Measurements from ENCODE around the gene NEU3. TPM values are rescaled to one million over a fixed set of nuclear protein-coding genes. Genes with fewer than 3 reads are reported as not detected.
"Not testable (repeated sequence)": the region's sequence is repeated elsewhere in the genome, so short reads cannot be mapped to it uniquely, and the experiment has no call there.

NEU3 gene
- total RNA-seq, 2 experiments from 2014 or later: 44.8 to 56.3 TPM

GRCh38 chr11:75014129-75014528 is 25.4 kb downstream of the NEU3 start:
- Histone ChIP-seq H3K9me3 (ENCODE audit: low read length) (no peaks in the 10 kb centered on the region), H2AFZ (ENCODE audit: low read length) (no peak overlapping the region), H4K20me1 (ENCODE audit: insufficient read depth, low read length) (no peaks in the 10 kb centered on the region), H3K4me2 (ENCODE audit: low read length) (no peak overlapping the region), H3K79me2 (ENCODE audit: insufficient read depth, low read depth, low read length) (no peaks in the 10 kb centered on the region), H3K36me3 (ENCODE audit: insufficient read depth, low read length) (peaks cover 70% of the 10 kb centered on the region), H3K4me1 (ENCODE audit: insufficient read depth, low read length, poor library complexity, severe bottlenecking) (no peaks in the 10 kb centered on the region), H3K9me2 (ENCODE audit: insufficient read depth, low read length) (no peaks in the 10 kb centered on the region), H3K4me3 (ENCODE audit: low read depth, low read length, poor library complexity, severe bottlenecking) (no peak overlapping the region), H3K27ac (ENCODE audit: low read depth, low read length, poor library complexity, severe bottlenecking) (no peak overlapping the region)
- ChIA-PET POLR2A (no interaction called here), CTCF (ENCODE audit: unreplicated experiment) (no interaction called here)
- TF ChIP-seq CTCF (conservative IDR thresholded peaks at IDR 0.05; ENCODE audit: low read length) (no peak), EZH2phosphoT487 (IDR thresholded peaks at IDR 0.05; ENCODE audit: borderline replicate concordance, low read depth, low read length) (no peak)
- BruUV-seq (replicated peaks): no TSS peak
- DNase-seq (ENCODE audit: low spot score): no peak
- intact Hi-C loops (cut with micrococcal nuclease; ENCODE audit: unreplicated experiment): no loop called here

GRCh38 chr11:75019200-75019599 is 30.5 kb downstream of the NEU3 start:
- DNase-seq (ENCODE audit: low spot score); H3K27ac ChIP-seq (ENCODE audit: low read depth, low read length, poor library complexity, severe bottlenecking); H3K4me3 ChIP-seq (ENCODE audit: low read depth, low read length, poor library complexity, severe bottlenecking); intact Hi-C loops (cut with micrococcal nuclease; ENCODE audit: unreplicated experiment); H3K9me2 ChIP-seq (ENCODE audit: insufficient read depth, low read length); H3K4me1 ChIP-seq (ENCODE audit: insufficient read depth, low read length, poor library complexity, severe bottlenecking); POLR2A ChIA-PET; BruUV-seq (replicated peaks); H4K20me1 ChIP-seq (ENCODE audit: insufficient read depth, low read length); H3K9me3 ChIP-seq (ENCODE audit: low read length); H3K79me2 ChIP-seq (ENCODE audit: insufficient read depth, low read depth, low read length); H2AFZ ChIP-seq (ENCODE audit: low read length); CTCF ChIA-PET (ENCODE audit: unreplicated experiment); H3K4me2 ChIP-seq (ENCODE audit: low read length): not testable (repeated sequence)
- peaks cover 20% of the 10 kb centered on the region for H3K36me3 ChIP-seq (ENCODE audit: insufficient read depth, low read length)

GRCh38 chr11:75020328-75020727 is 31.6 kb downstream of the NEU3 start:
- CTCF ChIA-PET (ENCODE audit: unreplicated experiment); intact Hi-C loops (cut with micrococcal nuclease; ENCODE audit: unreplicated experiment); POLR2A ChIA-PET; H3K79me2 ChIP-seq (ENCODE audit: insufficient read depth, low read depth, low read length); BruUV-seq (replicated peaks); H2AFZ ChIP-seq (ENCODE audit: low read length); H3K27ac ChIP-seq (ENCODE audit: low read depth, low read length, poor library complexity, severe bottlenecking); H3K4me1 ChIP-seq (ENCODE audit: insufficient read depth, low read length, poor library complexity, severe bottlenecking); H3K9me2 ChIP-seq (ENCODE audit: insufficient read depth, low read length); H3K9me3 ChIP-seq (ENCODE audit: low read length); H3K4me3 ChIP-seq (ENCODE audit: low read depth, low read length, poor library complexity, severe bottlenecking); DNase-seq (ENCODE audit: low spot score); H4K20me1 ChIP-seq (ENCODE audit: insufficient read depth, low read length); H3K4me2 ChIP-seq (ENCODE audit: low read length): not testable (repeated sequence)
- H3K36me3 ChIP-seq (ENCODE audit: insufficient read depth, low read length): peaks cover 12% of the 10 kb centered on the region

GRCh38 chr11:75022296-75022695 is 33.6 kb downstream of the NEU3 start:
- no peaks in the 10 kb centered on the region for H3K9me2 ChIP-seq (ENCODE audit: insufficient read depth, low read length)
- BruUV-seq (replicated peaks): no TSS peak
- no peaks in the 10 kb centered on the region for H3K36me3 ChIP-seq (ENCODE audit: insufficient read depth, low read length)
- POLR2A ChIA-PET: interaction anchor here (1.4 kb wide), 1 partner anchor 92 kb away, joined by 3 read pairs; no protein-coding TSS in a partner anchor
- no peaks in the 10 kb centered on the region for H4K20me1 ChIP-seq (ENCODE audit: insufficient read depth, low read length)
- no peak overlapping the region for H3K4me3 ChIP-seq (ENCODE audit: low read depth, low read length, poor library complexity, severe bottlenecking)
- no peak for DNase-seq (ENCODE audit: low spot score)
- H2AFZ ChIP-seq (ENCODE audit: low read length): no peak overlapping the region
- no peaks in the 10 kb centered on the region for H3K4me1 ChIP-seq (ENCODE audit: insufficient read depth, low read length, poor library complexity, severe bottlenecking)
- no peak overlapping the region for H3K4me2 ChIP-seq (ENCODE audit: low read length)
- TF ChIP-seq EZH2phosphoT487 (IDR thresholded peaks at IDR 0.05; ENCODE audit: borderline replicate concordance, low read depth, low read length) (no peak), CTCF (conservative IDR thresholded peaks at IDR 0.05; ENCODE audit: low read length) (no peak)
- H3K27ac ChIP-seq (ENCODE audit: low read depth, low read length, poor library complexity, severe bottlenecking): no peak overlapping the region
- peaks cover 6% of the 10 kb centered on the region; the same call in 1 of the 2 replicates for H3K9me3 ChIP-seq (ENCODE audit: low read length)
- CTCF ChIA-PET (ENCODE audit: unreplicated experiment): interaction anchor here (0.6 to 2.6 kb wide), 5 partner anchors 10 to 183 kb away, joined by 3 to 14 read pairs (median 4); no protein-coding TSS in a partner anchor
- H3K79me2 ChIP-seq (ENCODE audit: insufficient read depth, low read depth, low read length): no peaks in the 10 kb centered on the region
- intact Hi-C loops (cut with micrococcal nuclease; ENCODE audit: unreplicated experiment): loop anchor here (2.0 kb wide), 1 partner anchor 57 kb away; no protein-coding TSS in a partner anchor

All from OCI-LY7 (cell line).